Uterus (tissue), 2 donors: Measurements from ENCODE around the gene ADAMTSL2.

ENCODE experiments used
- POLR2A ChIP-seq, 2 donors: fragments of 450-650 bp; IDR thresholded peaks; one replicate each; pipeline ENCODE4 v1.6.1; 2016; ENCODE audit warnings: antibody characterized with exemption in 2 of 2, mild to moderate bottlenecking in 1 of 2, moderate library complexity in 1 of 2
- TF ChIP-seq, protein P1 (sequence below), 4 experiments: fragments of 200-600 bp in 2 of 4; fragments of 450-650 bp in 2 of 4; sonication (generic) in 2 of 4; IDR thresholded peaks; one replicate each; pipeline ENCODE4 v1.5.1; 2016 to 2019; ENCODE audit warnings: antibody characterized with exemption in 4 of 4, mild to moderate bottlenecking in 2 of 4, moderate library complexity in 1 of 4

DNA sequence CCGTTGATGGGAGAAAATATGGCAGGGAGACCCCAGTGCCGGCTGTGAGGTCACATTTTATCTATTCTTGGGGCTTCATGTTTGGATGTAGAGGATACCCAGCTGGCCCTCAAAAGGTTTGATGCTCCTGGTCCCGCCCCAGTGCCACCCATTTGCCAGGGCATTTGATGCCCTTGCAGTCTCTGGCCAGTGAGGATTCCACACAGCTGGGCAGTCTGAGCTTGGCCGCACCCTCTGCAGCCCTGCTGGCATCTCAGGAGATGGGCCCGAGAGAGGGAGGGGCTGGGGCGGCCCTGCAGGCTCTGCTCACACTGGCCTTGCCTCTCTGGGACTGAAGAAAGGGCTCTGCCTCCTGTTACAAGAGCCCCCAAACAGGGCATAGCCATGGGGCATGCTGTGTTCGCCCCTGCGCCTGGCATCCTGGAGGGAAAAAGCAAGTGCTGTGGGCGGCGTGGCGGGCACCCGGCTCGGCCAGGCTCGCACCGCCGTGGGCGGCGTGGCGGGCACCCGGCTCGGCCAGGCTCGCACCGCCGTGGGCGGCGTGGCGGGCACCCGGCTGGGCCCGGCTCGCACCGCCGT is 27.6 kb downstream of the ADAMTSL2 start:
- TF ChIP-seq, protein P1, sequence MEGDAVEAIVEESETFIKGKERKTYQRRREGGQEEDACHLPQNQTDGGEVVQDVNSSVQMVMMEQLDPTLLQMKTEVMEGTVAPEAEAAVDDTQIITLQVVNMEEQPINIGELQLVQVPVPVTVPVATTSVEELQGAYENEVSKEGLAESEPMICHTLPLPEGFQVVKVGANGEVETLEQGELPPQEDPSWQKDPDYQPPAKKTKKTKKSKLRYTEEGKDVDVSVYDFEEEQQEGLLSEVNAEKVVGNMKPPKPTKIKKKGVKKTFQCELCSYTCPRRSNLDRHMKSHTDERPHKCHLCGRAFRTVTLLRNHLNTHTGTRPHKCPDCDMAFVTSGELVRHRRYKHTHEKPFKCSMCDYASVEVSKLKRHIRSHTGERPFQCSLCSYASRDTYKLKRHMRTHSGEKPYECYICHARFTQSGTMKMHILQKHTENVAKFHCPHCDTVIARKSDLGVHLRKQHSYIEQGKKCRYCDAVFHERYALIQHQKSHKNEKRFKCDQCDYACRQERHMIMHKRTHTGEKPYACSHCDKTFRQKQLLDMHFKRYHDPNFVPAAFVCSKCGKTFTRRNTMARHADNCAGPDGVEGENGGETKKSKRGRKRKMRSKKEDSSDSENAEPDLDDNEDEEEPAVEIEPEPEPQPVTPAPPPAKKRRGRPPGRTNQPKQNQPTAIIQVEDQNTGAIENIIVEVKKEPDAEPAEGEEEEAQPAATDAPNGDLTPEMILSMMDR (IDR thresholded peaks at IDR 0.05) = no peak
- no peak for TF ChIP-seq POLR2A (IDR thresholded peaks at IDR 0.05)
